NCI-H2171 (cell line): ENCODE measurements around the gene HNRNPUL1.
"Not testable (repeated sequence)": the region's sequence is repeated elsewhere in the genome, so short reads cannot be mapped to it uniquely, and the experiment has no call there.

Experiments
- DNase-seq: peaks from one replicate; lab custom pipeline; 2025; lab: John Stamatoyannopoulos, UW

Gene HNRNPUL1

DNA sequence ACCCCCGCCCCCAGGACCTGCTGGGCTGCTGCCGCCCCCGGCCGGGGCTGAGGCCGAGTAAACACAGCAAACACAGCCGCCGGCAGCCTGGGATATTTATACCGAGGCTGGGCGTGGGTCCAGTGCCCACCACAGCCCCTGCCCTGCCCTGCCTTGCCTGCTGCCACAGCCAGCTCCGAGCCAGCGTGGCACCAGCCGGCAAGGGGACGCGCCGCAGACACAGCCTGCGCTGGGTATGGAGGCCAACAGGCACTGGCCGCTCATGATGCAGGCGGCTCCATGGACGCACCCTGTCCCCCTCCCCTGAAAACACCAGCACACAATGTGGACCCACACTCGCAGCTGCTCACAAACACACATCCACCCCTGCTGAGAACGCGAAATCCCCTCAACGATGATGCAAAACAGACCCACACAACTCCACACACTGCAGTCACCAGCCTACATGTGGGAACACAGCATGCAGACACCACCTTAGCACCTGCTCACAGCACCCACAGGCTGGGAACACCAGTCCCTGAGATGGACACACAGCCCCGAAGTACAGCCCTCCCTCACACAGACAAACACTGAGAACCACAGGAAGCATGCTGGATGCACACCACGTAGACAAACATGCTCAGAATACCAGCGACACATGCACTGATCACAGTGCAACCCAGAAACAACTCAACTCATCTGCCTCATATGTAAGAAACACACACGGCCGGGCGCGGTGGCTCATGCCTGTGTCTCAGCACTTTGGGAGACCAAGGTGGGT lies 62.0 kb downstream of the HNRNPUL1 start:
- no peak for DNase-seq

DNA sequence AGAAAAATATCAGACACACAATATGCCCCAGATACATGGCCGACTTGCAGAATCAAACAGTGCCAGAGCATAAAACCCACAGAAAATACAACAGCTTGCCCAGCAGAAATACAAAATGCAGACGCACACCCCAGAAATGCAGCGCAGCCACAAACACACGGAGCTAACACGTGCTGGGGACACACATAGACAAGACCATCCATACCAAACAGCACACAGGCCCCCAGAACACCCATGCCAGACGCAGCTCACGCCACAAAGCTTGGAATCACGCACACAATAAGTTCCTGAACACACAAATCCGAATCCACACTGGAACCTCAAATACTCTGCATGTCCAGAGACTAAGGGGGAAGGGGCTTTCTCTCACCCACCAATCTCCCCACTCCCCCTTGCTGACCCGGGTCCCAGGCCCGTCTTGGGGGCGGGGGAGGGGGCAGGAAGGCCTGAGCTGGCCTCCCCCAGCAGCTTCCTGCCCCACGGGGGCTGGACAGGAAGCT lies 63.0 kb downstream of the HNRNPUL1 start:
- no peak for DNase-seq

DNA sequence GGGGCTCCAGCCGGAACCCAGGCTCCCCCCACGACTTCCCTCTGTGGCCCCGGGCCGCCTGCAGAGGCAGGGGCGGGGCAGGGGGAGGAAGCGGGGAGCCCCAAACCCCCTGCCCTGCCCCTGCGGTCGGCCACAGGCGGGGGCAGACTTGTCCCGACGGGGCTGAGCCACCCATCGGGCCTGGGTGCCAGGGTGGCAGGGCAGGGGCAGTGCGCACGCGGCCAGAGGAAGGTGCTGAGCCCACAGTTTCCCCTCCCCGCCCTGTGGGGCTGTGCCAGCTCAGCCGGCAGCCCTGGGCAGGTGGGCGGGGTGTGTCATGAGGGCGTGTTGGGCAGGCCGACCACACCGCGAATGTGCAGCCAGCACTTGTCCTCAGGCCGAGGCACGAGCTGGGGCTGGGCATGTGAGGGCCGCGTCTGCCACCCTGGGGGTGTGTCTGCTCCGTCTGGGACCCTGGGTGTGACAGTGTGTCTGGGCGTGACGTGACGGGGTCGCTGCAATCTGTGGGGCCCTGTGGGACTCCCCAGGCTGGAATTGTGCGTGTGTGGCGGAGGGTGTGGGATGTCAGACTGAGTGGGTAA lies 63.5 kb downstream of the HNRNPUL1 start:
- DNase-seq: no peak

DNA sequence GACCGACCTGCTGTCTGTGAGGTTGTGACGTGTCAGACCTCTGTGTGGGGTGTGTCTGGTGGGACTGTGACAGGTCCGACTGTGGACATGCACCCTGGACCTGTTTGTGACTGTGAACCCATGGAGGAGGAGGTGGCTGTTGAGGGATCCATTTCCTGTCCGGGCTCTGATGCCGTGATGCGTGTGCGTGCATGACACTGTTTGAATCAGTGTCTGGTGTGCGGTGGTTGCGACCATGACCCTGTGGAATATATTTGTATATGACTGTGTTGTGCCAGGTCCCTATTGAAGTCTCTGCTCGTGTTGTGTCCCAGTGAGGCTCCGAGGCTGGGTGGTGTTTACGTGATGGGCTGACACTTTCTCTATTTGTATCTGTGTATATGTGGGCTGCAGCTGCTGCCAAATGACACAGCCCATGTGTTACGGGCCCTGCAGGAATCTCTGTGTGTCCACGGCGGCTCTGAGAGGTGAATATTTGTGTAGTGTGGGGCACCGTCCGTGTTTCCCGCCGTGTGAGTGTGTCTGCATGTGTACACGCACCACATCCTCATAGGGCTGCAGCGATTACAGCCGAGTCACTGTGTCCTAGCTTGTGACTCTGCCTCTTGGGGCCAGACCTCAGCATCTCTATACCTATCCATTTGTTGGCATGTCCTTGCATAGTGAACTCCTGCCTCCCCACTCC lies 64.1 kb downstream of the HNRNPUL1 start:
- DNase-seq: no peak

DNA sequence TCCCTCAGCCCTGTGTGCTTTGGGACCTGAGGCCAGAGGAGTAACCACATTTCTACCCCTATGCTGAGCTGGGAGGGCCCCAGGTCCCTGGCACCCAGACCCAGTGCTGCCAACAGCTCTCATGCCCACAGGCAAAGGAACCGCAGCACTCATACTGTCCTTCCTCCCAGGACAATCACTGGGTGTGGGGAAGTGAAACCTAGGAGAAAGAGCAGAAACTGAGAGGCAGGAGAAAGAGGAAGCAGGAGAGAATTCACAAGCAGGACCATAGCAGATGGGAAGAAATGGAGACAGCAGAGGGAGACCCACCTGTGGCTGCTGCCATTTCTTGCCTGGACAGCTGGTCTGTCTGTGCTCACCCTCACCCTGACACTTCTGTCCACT lies 64.7 kb downstream of the HNRNPUL1 start:
- no peak for DNase-seq

DNA sequence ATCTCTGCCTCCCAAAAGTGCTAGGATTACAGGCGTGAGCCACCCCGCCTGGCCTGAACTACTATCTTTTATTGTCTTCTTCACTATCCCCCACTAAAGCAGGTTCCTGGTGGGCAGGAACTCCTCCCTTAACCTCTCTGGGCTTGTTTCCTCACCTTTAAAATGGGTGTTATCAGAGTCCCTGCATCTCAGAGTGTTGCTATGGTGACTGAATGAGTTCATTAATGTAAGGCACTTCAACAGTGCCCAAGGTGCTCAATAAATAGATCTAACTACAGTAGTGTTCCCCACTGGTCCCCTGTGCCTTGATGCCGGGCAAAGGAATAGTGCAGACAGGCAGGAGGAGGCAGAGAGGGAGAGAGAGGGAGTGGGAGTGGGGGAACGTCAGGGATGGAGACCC lies 66.3 kb downstream of the HNRNPUL1 start:
- no peak for DNase-seq

DNA sequence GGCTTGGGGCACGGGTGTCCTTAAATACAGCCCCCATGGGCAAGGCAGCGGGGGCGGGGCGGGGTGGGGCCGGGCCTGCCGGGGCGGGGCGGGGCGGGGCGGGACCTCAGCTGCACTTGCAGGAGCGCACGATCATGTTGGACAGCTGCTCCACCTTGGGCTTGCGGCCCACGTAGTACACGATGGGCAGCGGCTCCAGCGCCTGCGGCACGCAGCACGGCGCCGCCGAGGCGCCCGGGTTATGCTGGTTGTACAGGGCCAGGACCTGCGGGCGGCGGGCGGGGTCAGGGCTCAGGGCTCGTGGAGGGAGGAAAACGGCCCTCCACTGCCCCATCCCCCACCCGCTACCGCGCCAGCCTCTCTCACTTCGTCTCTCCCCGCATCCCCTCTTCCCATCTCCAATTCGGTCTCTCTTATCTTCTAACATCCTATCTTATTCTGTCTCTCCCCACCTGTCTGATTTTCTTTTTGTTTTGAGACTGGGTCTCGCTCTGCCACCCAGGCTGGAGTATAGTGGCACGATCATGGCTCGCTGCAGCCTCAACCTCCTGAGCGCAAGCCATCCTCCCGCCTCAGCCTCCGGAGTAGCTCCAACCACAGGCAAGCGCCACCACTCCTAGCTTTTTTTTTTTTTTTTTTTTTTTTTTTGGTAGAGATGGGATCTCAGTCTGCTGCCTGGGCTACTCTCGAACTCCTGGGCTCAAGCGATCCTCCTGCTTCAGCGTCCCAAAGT lies 66.9 kb downstream of the HNRNPUL1 start:
- no peak for DNase-seq

DNA sequence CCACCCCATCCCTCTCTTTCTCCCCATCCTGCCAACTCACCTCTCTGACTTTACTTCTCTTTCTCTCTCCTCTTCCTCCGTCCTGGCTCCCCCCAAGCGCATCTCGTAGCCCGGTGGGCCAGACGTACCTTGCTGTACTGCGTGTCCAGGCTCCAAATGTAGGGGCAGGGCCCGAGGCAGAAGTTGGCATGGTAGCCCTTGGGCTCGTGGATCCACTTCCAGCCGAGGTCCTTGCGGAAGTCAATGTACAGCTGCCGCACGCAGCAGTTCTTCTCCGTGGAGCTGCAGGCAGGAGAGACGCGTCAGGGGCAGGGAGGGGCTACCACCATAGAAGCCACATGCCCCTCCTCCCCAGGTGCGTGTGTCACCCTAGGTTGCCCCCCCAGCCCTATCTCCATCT lies 67.8 kb downstream of the HNRNPUL1 start:
- no peak for DNase-seq

DNA sequence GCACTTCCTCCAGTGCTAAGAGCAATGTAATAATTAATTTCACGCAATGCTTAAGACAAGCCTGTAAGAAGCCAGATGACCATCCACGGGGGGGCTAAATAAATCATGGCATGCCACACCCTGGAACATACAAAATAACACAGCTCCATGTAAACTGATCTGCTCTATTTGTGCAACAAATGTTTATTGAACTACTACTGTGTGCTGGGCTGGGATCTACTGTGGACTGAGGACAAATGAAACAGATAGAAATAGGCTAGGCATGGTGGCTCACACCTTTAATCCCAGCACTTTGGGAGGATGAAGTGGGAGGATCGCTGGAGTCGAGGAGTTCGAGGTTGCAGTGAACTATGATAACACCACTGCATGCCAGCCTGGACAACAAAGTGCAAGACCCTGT lies 68.3 kb downstream of the HNRNPUL1 start:
- no peak for DNase-seq

DNA sequence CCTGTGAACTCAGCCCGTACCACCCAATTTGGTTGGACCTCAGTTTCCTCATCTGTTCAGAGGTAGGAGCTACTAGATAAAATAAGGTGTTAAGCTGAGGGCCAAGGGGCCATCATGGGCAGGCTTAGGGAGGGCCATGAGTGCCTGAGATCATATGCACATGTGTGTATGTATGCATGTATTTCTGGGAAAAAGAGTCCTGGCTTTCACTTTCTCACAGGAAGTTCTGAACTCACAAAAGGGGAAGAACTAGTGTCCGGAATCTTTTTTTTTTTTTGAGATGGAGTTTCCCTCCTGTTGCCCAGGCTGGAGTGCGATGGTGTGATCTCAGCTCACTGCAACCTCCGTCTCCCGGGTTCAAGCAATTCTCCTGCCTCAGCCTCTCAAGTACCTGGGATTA lies 70.6 kb downstream of the HNRNPUL1 start:
- DNase-seq: no peak

DNA sequence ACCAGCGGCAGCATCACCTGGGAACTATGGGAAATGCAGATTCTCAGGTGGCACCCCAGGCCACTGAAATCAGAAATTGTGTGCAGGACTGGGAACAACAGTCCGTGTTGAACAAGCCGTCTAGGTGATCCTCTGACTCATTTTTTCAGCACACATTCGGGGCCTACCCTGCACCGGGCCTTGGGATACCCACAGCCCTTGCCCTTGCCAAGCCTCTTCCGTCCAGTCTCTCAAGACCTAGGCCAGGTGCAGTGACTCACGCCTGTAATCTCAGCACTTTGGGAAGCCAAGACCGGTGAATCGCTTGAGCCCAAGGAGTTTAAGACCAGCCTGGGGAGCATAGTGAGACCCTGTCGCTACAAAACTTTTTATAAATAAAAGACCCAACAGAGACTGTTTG lies 71.3 kb downstream of the HNRNPUL1 start:
- no peak for DNase-seq

DNA sequence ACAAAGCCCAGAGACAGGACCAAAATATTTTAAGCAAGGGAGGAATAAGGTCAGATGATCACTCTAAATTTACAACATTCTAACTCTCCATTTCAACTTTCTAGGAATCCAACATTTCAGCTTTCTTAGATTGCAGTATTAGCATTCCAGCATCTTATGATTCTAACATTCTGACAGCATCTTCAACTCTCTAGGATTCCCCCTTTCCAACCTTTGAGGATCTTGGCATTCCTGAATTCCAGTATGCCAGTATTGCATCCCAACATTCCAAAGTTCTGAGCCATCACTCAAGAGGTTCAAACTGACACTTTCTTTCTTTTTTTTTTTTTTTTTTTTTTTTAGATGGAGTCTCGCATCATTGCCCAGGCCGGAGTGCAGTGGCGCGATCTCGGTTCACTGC lies 75.8 kb downstream of the HNRNPUL1 start:
- no peak for DNase-seq

DNA sequence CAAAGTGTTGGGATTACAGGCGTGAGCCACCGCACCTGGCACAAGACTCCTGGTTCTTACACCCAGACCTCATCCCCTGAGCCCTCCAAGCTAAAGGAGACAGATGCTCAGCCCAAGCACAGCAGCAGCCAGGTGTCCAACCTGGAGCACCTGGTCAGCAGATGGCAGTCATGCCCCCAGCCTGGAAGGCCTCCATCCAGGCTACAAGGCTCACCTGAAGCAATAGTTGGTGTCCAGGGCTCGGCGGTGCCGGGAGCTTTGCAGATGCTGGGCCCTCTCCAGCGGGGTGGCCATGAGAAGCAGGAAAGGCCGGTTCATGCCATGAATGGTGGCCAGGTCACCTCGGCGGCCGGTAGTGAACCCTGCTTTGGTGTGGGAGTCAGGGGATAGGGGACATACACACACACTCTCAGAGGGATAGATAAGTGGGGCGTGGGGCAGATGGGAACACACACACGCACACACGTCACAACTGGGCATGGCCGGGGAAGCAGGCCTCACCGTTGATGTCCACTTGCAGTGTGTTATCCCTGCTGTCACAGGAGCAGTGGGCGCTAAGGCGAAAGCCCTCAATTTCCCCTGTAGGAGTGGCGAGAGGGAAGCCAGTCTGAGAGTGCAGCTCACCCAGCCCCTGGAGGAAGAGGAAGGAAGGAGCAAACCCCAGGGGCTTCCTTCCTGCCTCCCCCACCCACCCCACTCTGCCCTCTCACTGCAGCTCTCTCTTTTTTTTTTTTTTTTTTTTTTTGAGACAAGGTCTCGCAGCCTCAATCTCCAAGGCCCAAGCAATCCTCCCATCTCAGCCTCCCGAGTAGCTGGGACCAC lies 77.7 kb downstream of the HNRNPUL1 start:
- DNase-seq: no peak

DNA sequence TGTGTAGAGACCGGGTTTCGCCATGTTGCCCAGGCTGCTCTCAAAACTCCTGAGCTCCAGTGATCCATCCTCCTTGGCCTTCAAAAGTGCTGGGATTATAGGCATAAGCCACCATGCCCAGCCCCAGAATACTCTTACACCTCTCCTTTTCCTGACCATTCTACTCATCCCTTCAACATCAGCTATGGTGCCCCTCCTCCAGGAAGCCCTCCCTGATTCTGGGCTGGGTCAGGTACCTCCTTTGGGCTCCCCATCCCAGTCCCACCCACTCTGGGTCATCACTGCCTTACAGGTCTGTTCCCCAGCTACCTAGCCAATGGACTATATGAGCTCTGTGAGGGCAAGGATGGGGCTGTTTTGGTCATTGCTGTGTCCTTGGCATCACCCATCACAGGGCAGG lies 80.0 kb downstream of the HNRNPUL1 start:
- no peak for DNase-seq

DNA sequence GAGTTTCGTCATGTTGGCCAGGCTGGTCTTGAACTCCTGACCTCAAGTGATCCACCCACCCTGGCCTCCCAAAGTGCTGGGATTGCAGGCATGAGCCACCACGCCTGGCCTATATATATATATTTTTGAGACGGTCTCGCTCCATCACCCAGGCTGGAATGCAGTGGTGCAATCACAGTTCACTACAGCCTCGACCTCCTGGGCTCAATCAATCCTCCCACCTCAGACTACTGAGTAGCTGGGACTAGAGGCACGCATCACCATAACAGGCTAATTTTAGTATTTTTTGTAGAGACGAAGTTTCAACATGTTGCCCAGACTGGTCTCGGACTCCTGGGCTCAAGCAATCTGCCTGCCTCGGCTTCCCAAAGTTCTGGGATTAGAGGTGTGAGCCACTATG lies 82.7 kb downstream of the HNRNPUL1 start:
- DNase-seq: not testable (repeated sequence)

DNA sequence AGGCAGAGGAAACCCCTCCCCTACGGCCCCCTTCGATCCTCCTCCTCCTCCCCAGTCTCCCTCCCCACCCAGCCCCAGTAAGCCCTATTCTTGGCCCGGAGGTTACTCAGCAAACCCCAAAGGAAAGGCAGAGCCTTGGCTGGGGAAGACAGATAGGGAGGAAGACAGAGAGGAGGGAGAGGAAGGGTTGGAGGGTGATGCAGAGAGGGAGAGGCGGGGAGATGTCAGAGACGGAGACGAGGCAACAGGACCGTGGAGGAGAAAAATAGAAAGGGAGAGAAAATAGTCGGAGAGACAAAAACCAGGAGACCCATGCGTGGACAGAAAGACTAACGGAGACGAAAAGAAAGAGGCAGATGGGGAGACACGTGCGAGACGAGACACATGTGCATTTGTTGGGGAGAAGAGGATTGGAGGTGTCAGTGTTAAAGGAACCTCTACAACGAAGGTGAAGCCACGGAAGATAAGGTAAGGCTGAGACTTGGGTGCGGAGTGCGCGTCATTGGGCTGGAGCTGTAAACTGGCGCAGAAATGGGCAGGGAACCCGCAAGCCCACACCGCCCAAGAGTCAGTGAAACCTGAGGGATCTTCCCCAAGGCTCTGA lies 86.7 kb downstream of the HNRNPUL1 start:
- DNase-seq: no peak

DNA sequence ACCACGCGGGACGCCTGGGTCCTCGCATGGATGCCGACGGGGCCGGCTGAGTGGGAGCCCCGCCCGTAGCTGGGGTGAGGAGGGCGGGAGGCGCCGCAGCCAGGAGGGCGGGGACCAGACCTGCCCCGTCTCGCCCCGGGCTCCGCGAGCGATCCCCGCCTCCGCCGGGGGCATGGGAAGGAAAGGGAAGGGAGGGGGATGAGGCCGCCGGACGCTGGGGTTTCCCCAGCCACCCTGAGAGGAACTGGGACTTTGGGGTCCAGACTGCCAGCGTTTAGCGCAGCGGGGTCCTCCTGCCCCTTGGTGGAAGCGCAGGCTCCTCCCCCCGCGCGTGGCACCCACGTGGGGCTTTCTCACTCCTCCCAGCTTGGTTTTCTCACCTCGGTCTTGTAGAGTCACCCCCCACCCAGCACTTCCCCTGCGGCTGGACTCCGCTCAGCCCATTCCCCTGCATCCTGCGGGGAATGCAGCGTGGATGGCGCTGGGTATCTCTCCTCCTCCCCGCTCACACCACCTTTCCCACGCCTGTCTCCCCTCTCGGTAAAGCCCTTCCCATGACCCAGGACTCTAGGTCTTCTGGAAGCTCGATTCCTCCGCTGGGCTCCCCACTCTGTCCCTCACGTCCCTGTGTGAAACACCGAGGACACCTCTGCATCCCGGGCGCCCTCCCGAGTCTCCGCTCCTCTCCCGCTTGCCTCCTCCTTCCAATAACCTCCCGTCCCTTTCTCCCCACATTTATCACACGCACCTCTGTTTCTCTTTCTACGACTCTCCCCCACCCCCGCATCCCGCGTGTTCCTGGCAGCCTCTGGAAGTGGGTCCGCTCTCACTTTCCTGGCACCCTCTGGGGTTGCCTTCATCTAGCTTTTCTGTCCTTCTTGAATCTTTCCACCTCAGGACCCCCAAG lies 87.4 kb downstream of the HNRNPUL1 start:
- DNase-seq: no peak

DNA sequence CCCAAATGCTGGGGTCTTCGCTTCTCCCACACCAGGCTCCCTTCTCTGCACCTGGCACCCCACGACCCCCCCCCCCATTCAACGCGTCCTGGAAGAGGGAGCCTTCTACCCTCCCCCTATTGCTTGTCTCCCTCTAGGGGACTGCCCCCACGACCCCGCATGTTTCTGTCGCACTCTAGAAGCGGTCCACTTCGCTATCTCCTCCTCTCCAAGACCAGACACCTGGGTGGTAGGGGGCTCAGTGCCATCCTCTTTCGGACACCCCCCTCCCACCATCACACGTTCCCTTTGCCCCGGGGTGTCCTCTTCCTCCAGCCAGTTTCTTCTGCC lies 88.1 kb downstream of the HNRNPUL1 start:
- no peak for DNase-seq

DNA sequence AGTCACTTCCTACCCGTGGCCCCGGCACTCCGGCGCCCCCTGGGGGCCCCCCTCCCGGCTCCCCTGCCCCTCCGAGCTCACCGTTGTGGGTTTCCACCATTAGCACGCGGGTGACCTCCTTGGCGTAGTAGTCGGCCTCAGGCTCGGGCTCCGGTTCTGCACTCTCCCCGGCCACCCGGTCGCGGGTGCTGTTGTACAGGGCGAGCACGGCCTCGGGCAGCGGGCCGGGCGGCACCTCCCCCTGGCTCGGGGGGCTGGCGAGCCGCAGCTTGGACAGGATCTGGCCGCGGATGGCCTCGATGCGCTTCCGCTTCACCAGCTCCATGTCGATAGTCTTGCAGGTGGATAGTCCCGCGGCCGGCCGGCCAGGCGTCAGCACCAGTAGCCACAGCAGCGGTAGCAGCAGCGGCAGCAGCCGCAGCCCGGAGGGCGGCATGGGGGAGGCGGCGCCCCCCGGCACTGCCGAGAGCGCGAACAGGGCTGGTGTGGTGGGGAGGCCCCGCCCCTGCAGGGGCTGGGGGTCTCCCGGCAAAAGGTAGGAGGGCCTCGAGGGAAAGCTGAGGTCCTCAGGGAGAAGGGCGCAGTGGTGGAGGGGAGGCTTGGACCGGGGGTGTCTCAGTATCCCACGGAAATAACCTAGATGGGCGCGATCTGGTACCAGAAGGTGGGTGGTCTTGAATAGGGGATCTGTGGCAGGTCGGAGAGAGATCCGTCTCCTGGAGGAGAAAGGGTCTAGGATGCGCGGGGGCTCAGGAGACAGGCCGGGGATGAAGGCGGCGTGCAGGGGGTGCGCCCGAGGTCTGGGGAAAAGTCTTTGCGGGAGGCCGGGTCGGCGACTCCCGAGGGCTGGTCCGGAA lies 88.7 kb downstream of the HNRNPUL1 start:
- no peak for DNase-seq
